Activated B cell treated with CpG ODN at 0.5 μM for 24 hours (primary cell): ENCODE results near the gene C22orf39. TPM values are rescaled to one million over a fixed set of nuclear protein-coding genes. Genes with fewer than 3 reads are reported as not detected.

Source experiments
- ATAC-seq: fragments of 200-7000 bp; cut with Tn5 transposase; one replicate; pipeline ENCODE4 v1.10.0; 2021; ENCODE audit warnings: low read depth, mild to moderate bottlenecking, moderate library complexity
- CTCF ChIA-PET: fragments of 350-600 bp; sonication (Branson Sonifier 250); formaldehyde crosslinking; loops from one replicate; lab custom pipeline; 2021; ENCODE audit warnings: antibody characterized with exemption; lab: Charles Lee
- POLR2A ChIA-PET: fragments of 350-600 bp; sonication (Branson Sonifier 250); formaldehyde crosslinking; loops from one replicate; lab custom pipeline; 2021; ENCODE audit warnings: antibody characterized with exemption; lab: Charles Lee
- DNase-seq: peaks from one replicate; pipeline ENCODE4 v3.0.0; 2022
- H3K27ac Mint-ChIP-seq: one replicate; pipeline ENCODE4 v1.8.0; 2020; ENCODE audit warnings: mixed read lengths
- H3K27me3 Mint-ChIP-seq: one replicate; pipeline ENCODE4 v1.8.0; 2021; ENCODE audit warnings: mixed read lengths
- H3K36me3 Mint-ChIP-seq: one replicate; pipeline ENCODE4 v1.8.0; 2021; ENCODE audit warnings: low read depth, mixed read lengths
- H3K4me1 Mint-ChIP-seq: one replicate; pipeline ENCODE4 v1.8.0; 2021; ENCODE audit warnings: mixed read lengths
- H3K4me3 Mint-ChIP-seq: one replicate; pipeline ENCODE4 v1.8.0; 2020; ENCODE audit warnings: mild to moderate bottlenecking, mixed read lengths
- H3K9me3 Mint-ChIP-seq: one replicate; pipeline ENCODE4 v1.8.0; 2020; ENCODE audit warnings: mixed read lengths
- intact Hi-C: fragments of 100-400 bp; cut with micrococcal nuclease; formaldehyde crosslinking; loops from one replicate; pipeline ENCODE4 v1.15.1; 2024
- total RNA-seq: library from RNA; stranded (reverse); gene quantifications from 2 replicates; pipeline ENCODE4 v1.2.3, GENCODE V29; 2022
- TF ChIP-seq, protein P1 (sequence below): fragments of 200-600 bp; IDR thresholded peaks from one replicate; pipeline ENCODE4 v1.8.0; 2022; ENCODE audit warnings: antibody characterized with exemption, mild to moderate bottlenecking

The C22orf39 gene
- total RNA-seq, 1 donor from 2014 or later = 43.0 TPM

DNA sequence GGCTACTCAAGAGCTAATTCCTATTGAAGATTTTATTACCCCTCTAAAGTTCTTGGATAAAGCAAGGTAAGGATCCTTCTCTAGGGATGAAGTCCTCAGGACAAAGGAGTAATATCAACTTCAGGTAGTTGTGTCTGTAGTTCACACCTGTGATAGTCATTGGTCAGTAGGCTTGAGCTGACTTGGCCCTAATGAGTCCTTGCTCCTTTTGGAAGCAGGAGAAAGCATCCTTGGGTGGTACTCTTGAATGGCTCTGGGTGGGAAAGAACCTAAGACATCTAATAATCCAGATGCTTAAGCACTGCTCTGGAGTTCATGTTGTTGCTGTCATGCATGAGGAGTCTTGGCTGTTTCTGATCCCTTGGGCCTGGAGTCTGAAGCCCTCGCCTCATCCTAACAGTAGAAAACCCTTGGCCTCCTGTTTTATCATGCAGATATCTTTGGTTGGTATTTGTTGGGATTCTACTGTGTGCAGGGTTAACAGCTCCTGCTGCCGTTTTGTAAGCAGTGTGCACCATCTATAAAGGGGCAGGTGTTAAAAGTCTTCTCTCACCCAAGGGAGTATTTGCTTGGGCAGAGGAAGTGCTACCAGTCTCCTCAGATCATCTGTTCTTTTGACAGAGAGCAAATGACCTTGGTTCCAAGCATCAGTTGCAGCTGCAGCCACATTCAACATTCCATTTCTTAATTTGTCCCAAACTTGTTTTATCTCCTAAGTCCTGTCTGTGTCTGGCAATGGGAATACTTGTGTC lies 12.5 kb downstream of the C22orf39 start:
- DNase-seq (no peak), ATAC-seq (no peak)
- intact Hi-C loops = loop anchor here (5.0 kb wide), 2 partner anchors 197 to 697 kb away; partner anchors contain the start of gene ZDHHC8
- no peaks in the 10 kb centered on the region for H3K9me3 Mint-ChIP-seq
- ChIA-PET CTCF (interaction anchor here (1.2 kb wide), 1 partner anchor 74 kb away, joined by 3 read pairs; no protein-coding TSS in a partner anchor), POLR2A (interaction anchor here (0.7 to 5.3 kb wide), 3 partner anchors 10 to 74 kb away, joined by 3 to 92 read pairs (median 5); partner anchors contain the start of gene C22orf39)
- no peak overlapping the region for H3K4me3 Mint-ChIP-seq
- no peaks in the 10 kb centered on the region for H3K27me3 Mint-ChIP-seq
- peak overlapping the region; percentile 89 for H3K27ac Mint-ChIP-seq
- H3K4me1 Mint-ChIP-seq = peaks cover 45% of the 10 kb centered on the region
- peaks cover 33% of the 10 kb centered on the region for H3K36me3 Mint-ChIP-seq
- TF ChIP-seq, protein P1, sequence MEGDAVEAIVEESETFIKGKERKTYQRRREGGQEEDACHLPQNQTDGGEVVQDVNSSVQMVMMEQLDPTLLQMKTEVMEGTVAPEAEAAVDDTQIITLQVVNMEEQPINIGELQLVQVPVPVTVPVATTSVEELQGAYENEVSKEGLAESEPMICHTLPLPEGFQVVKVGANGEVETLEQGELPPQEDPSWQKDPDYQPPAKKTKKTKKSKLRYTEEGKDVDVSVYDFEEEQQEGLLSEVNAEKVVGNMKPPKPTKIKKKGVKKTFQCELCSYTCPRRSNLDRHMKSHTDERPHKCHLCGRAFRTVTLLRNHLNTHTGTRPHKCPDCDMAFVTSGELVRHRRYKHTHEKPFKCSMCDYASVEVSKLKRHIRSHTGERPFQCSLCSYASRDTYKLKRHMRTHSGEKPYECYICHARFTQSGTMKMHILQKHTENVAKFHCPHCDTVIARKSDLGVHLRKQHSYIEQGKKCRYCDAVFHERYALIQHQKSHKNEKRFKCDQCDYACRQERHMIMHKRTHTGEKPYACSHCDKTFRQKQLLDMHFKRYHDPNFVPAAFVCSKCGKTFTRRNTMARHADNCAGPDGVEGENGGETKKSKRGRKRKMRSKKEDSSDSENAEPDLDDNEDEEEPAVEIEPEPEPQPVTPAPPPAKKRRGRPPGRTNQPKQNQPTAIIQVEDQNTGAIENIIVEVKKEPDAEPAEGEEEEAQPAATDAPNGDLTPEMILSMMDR = no peak

DNA sequence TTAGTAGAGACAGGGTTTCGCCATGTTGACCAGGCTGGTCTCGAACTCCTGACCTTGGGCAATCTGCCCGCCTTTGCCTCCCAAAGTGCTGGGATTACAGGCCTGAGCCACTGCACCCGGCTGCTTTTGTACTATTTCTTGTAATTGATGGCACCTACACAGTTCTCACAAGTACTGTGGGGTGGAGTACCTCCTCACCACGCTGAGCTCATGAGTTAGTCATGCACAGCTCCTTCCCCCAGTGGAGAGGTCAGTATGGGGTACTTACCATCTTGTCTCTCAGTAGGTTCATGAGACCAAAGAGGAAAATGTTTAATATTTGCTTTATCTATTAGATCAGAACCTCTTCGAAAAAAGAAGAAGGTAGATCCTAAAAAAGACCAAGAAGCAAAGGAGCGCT lies 13.1 kb downstream of the C22orf39 start:
- ChIA-PET POLR2A (interaction anchor here (0.6 to 5.3 kb wide), 4 partner anchors 10 to 316 kb away, joined by 3 to 92 read pairs (median 5); partner anchors contain the start of genes C22orf39 and DGCR2), CTCF (interaction anchor here (1.2 kb wide), 1 partner anchor 74 kb away, joined by 3 read pairs; no protein-coding TSS in a partner anchor)
- Mint-ChIP-seq H3K4me1 (peaks cover 51% of the 10 kb centered on the region), H3K36me3 (peaks cover 32% of the 10 kb centered on the region), H3K27me3 (no peaks in the 10 kb centered on the region), H3K4me3 (peak overlapping the region; percentile 56), H3K27ac (peak overlapping the region; percentile 89), H3K9me3 (no peaks in the 10 kb centered on the region)
- TF ChIP-seq, protein P1 = no peak
- DNase-seq (no peak), ATAC-seq (no peak)
- intact Hi-C loops = loop anchor here (5.0 kb wide), 2 partner anchors 198 to 698 kb away; partner anchors contain the start of gene ZDHHC8

DNA sequence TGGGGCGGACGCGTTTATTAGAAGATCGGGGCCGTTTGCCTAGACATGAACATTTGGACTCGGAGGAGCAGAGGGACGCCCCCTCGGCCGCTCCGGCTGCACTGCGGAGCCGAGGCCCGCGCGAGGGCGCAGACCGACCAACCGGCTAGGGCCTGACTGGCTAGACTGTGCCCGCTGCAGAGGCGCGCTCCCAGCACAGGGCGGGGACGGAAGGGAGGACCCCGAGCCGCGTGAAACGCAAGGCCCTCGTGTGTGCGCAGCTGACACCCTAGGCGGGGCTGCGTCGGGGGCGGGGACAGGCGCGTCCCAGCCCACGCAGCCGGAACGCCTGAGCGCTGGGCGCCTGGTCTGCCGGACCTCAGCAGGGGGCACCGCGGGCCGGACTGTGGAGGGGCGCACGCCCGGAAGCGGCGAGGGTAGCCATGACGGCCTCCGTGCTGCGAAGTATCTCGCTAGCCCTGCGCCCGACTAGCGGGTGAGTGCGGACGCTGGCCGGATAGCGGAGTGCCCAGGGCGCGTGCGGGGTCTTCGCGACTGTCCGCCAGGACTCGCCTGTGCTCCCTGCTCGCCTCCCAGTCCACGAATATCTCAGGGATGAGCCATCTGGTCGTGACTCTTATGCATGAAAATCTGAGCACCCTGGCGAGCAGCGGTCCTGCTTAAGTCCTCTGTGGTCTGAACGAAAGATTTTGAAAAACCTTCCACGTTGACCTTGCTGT lies 15.2 kb downstream of the C22orf39 start, which contains the start of gene MRPL40:
Gene MRPL40 (plus strand): TSS at position 413 of the 719 bp plus-strand sequence. CDS start 10 bp downstream, at position 423.
- TF ChIP-seq, protein P1 = no peak
- intact Hi-C loops = loop anchor here (1.0 to 5.0 kb wide), 9 partner anchors 15 to 700 kb away; partner anchors contain the start of genes C22orf39, CDC45, CLTCL1 and DGCR2
- CTCF ChIA-PET = interaction anchor here (0.7 kb wide), 1 partner anchor 15 kb away, joined by 4 read pairs; the partner anchor contains the start of gene C22orf39
- peak; percentile 87 for ATAC-seq
- H3K36me3 Mint-ChIP-seq = peaks cover 27% of the 10 kb centered on the region
- peak within 1 kb of the TSS; percentile 90 for H3K4me3 Mint-ChIP-seq
- H3K27ac Mint-ChIP-seq = peak within 1 kb of the TSS; percentile 91
- H3K9me3 Mint-ChIP-seq = no peaks in the 10 kb centered on the region
- no peaks in the 10 kb centered on the region for H3K27me3 Mint-ChIP-seq
- POLR2A ChIA-PET = interaction anchor here (0.6 to 5.3 kb wide), 17 partner anchors 10 to 288 kb away, joined by 3 to 92 read pairs (median 7); partner anchors contain the start of genes C22orf39, CDC45, CLTCL1 and ESS2
- peaks cover 59% of the 10 kb centered on the region for H3K4me1 Mint-ChIP-seq
- peak; percentile 83 for DNase-seq

DNA sequence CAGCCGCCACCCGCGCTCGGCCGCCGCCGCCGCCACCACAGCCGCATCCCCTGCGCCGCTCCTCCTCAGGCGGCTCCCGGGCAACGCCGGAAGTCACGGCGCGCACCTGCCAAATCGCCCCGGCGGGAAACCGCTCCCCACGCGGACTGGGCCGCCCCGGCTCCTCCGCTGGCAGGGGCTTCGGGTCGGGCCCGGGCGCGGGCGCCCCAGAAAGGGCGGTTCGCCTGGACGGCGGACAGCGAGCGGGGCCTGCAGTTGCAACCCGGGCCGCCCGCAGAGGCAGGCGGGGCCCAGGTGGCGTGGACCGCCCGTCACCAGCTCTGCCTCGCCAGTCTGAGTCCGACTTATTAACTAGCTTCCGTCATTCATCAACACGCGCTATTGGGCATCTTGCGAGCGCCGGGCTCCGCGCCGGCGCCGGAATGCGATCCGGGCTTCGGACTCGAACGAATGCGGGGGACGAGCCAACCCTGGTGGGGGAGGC lies 15.8 kb downstream of the C22orf39 start, which contains the start of gene HIRA:
Gene HIRA (minus strand): TSS at position 85 of the 484 bp plus-strand sequence. CDS start 257 bp downstream, outside the sequence.
- ChIA-PET POLR2A (interaction anchor here (0.6 to 5.3 kb wide), 17 partner anchors 10 to 380 kb away, joined by 3 to 92 read pairs (median 6); partner anchors contain the start of genes C22orf39, CDC45, CLTCL1 and ESS2), CTCF (interaction anchor here (0.7 kb wide), 1 partner anchor 16 kb away, joined by 4 read pairs; the partner anchor contains the start of gene C22orf39)
- Mint-ChIP-seq H3K4me1 (peaks cover 59% of the 10 kb centered on the region), H3K27ac (peak within 1 kb of the TSS; percentile 91), H3K9me3 (no peaks in the 10 kb centered on the region), H3K36me3 (peaks cover 22% of the 10 kb centered on the region), H3K4me3 (peak within 1 kb of the TSS; percentile 90), H3K27me3 (no peaks in the 10 kb centered on the region)
- intact Hi-C loops = loop anchor here (1.0 to 5.0 kb wide), 9 partner anchors 16 to 701 kb away; partner anchors contain the start of genes C22orf39, CDC45, CLTCL1 and DGCR2
- peak; percentile 93 for DNase-seq
- peak; percentile 53 for ATAC-seq
- TF ChIP-seq, protein P1 = no peak
